Uterus (tissue), 4 donors: ENCODE measurements around the gene AFDN. TPM values are rescaled to one million over a fixed set of nuclear protein-coding genes. Genes with fewer than 3 reads are reported as not detected.

Source experiments
- DNase-seq, 2 donors: peaks; one replicate each; pipeline ENCODE4 v3.0.0-alpha.2; 2019 to 2020
- H3K27ac ChIP-seq, 2 donors: fragments of 200-600 bp; sonication (generic); 1 replicate in 1 of 2; 2 replicates in 1 of 2; pipeline ENCODE4 v1.5.1; 2016 to 2018
- H3K27me3 ChIP-seq, 2 donors: fragments of 200-600 bp; sonication (generic); one replicate each; pipeline ENCODE4 v1.5.1; 2018 to 2019; ENCODE audit warnings: control low read depth in 1 of 2
- H3K36me3 ChIP-seq, 2 donors: fragments of 200-600 bp; sonication (generic); one replicate each; pipeline ENCODE4 v1.5.1; 2019; ENCODE audit warnings: control low read depth in 1 of 2
- H3K4me1 ChIP-seq, 2 donors: fragments of 200-600 bp; sonication (generic); one replicate each; pipeline ENCODE4 v1.5.1; 2018 to 2019; ENCODE audit warnings: control low read depth in 1 of 2
- H3K4me3 ChIP-seq, 2 donors: fragments of 200-600 bp; sonication (generic); 1 replicate in 1 of 2; 2 replicates in 1 of 2; pipeline ENCODE4 v1.5.1; 2018 to 2019; ENCODE audit warnings: mild to moderate bottlenecking in 1 of 2
- H3K9me3 ChIP-seq, 2 donors: fragments of 200-600 bp; sonication (generic); one replicate each; pipeline ENCODE4 v1.5.1; 2019; ENCODE audit warnings: control low read depth in 1 of 2
- CTCF ChIP-seq, 4 experiments: fragments of 200-600 bp in 2 of 4; fragments of 450-650 bp in 2 of 4; sonication (generic) in 2 of 4; IDR thresholded peaks; one replicate each; pipeline ENCODE4 v1.5.1; 2016 to 2019; ENCODE audit warnings: antibody characterized with exemption in 4 of 4, mild to moderate bottlenecking in 2 of 4, moderate library complexity in 1 of 4
- POLR2A ChIP-seq, 2 donors: fragments of 450-650 bp; IDR thresholded peaks; one replicate each; pipeline ENCODE4 v1.6.1; 2016; ENCODE audit warnings: antibody characterized with exemption in 2 of 2, mild to moderate bottlenecking in 1 of 2, moderate library complexity in 1 of 2
- intact Hi-C: fragments of 100-400 bp; cut with DNase I; formaldehyde crosslinking; loops from one replicate; pipeline ENCODE4 v1.15.1; 2023; ENCODE audit warnings: low total_unique reads
- total RNA-seq, 4 donors: library from RNA; depleted of rRNA in 3 of 4; stranded (reverse); fragments of >200 nt in 3 of 4; gene quantifications; one replicate each; pipeline versions ENCODE4 v1.1.0 to v1.2.4, GENCODE V29; 2014 to 2023
- donor health status: DM: yes; HTN: yes; CAD: no.

The AFDN gene
- total RNA-seq, 4 donors from 2014 or later: 64.6 to 210 (median 120) TPM

- intact Hi-C loops: no loop called here
- H3K9me3 ChIP-seq: no peaks in the 10 kb centered on the region
- TF ChIP-seq CTCF (IDR thresholded peaks at IDR 0.05): no peak
- TF ChIP-seq POLR2A (IDR thresholded peaks at IDR 0.05): no peak
- H3K4me3 ChIP-seq: no peak overlapping the region
- H3K27ac ChIP-seq: peak overlapping the region; percentile 17 to 23
- H3K36me3 ChIP-seq: no peaks in the 10 kb centered on the region
- H3K4me1 ChIP-seq: peaks cover 0 to 4% of the 10 kb centered on the region in 2 donors
- DNase-seq: no peak
- no peaks in the 10 kb centered on the region for H3K27me3 ChIP-seq
These were observed 31.4 kb downstream of the AFDN start for GRCh38 chr6:167858086-167858591.

- H3K27ac ChIP-seq: peak overlapping the region in 1 of 2 donors; percentile 23
- no peak overlapping the region for H3K4me3 ChIP-seq
- DNase-seq: no peak
- H3K27me3 ChIP-seq: no peaks in the 10 kb centered on the region
- H3K36me3 ChIP-seq: no peaks in the 10 kb centered on the region
- no peaks in the 10 kb centered on the region for H3K9me3 ChIP-seq
- TF ChIP-seq CTCF (IDR thresholded peaks at IDR 0.05) (no peak), POLR2A (IDR thresholded peaks at IDR 0.05) (no peak)
- H3K4me1 ChIP-seq: peaks cover 0 to 4% of the 10 kb centered on the region in 2 donors
- intact Hi-C loops: no loop called here
These were observed 32.3 kb downstream of the AFDN start for GRCh38 chr6:167858842-167859664.

GRCh38 chr6:167860550-167861226 lies 34.0 kb downstream of the AFDN start:
- Histone ChIP-seq H3K9me3 (no peaks in the 10 kb centered on the region), H3K36me3 (no peaks in the 10 kb centered on the region), H3K4me1 (peaks cover 0 to 4% of the 10 kb centered on the region in 2 donors), H3K27ac (no peak overlapping the region), H3K4me3 (no peak overlapping the region), H3K27me3 (no peaks in the 10 kb centered on the region)
- no peak for DNase-seq
- intact Hi-C loops: no loop called here
- no peak for TF ChIP-seq CTCF (IDR thresholded peaks at IDR 0.05)
- TF ChIP-seq POLR2A (IDR thresholded peaks at IDR 0.05): no peak

- Histone ChIP-seq H3K9me3 (no peaks in the 10 kb centered on the region), H3K4me3 (no peak overlapping the region), H3K36me3 (no peaks in the 10 kb centered on the region), H3K27me3 (no peaks in the 10 kb centered on the region), H3K4me1 (peaks cover 0 to 4% of the 10 kb centered on the region in 2 donors), H3K27ac (no peak overlapping the region)
- intact Hi-C loops: no loop called here
- DNase-seq: no peak
- TF ChIP-seq CTCF (IDR thresholded peaks at IDR 0.05): no peak
- no peak for TF ChIP-seq POLR2A (IDR thresholded peaks at IDR 0.05)
These were observed 34.7 kb downstream of the AFDN start for GRCh38 chr6:167861424-167861823.

GRCh38 chr6:167863897-167864296 lies 37.2 kb downstream of the AFDN start:
- Histone ChIP-seq H3K4me3 (no peak overlapping the region), H3K36me3 (no peaks in the 10 kb centered on the region), H3K9me3 (no peaks in the 10 kb centered on the region), H3K27ac (no peak overlapping the region), H3K4me1 (no peaks in the 10 kb centered on the region), H3K27me3 (no peaks in the 10 kb centered on the region)
- TF ChIP-seq POLR2A (IDR thresholded peaks at IDR 0.05) (no peak), CTCF (IDR thresholded peaks at IDR 0.05) (no peak)
- DNase-seq: no peak
- intact Hi-C loops: no loop called here
